Measurements from ENCODE around the gene INO80.
"Not testable (repeated sequence)": the region's sequence is repeated elsewhere in the genome, so short reads cannot be mapped to it uniquely, and the experiment has no call there.

The INO80 gene, protein sequence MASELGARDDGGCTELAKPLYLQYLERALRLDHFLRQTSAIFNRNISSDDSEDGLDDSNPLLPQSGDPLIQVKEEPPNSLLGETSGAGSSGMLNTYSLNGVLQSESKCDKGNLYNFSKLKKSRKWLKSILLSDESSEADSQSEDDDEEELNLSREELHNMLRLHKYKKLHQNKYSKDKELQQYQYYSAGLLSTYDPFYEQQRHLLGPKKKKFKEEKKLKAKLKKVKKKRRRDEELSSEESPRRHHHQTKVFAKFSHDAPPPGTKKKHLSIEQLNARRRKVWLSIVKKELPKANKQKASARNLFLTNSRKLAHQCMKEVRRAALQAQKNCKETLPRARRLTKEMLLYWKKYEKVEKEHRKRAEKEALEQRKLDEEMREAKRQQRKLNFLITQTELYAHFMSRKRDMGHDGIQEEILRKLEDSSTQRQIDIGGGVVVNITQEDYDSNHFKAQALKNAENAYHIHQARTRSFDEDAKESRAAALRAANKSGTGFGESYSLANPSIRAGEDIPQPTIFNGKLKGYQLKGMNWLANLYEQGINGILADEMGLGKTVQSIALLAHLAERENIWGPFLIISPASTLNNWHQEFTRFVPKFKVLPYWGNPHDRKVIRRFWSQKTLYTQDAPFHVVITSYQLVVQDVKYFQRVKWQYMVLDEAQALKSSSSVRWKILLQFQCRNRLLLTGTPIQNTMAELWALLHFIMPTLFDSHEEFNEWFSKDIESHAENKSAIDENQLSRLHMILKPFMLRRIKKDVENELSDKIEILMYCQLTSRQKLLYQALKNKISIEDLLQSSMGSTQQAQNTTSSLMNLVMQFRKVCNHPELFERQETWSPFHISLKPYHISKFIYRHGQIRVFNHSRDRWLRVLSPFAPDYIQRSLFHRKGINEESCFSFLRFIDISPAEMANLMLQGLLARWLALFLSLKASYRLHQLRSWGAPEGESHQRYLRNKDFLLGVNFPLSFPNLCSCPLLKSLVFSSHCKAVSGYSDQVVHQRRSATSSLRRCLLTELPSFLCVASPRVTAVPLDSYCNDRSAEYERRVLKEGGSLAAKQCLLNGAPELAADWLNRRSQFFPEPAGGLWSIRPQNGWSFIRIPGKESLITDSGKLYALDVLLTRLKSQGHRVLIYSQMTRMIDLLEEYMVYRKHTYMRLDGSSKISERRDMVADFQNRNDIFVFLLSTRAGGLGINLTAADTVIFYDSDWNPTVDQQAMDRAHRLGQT (N-terminal part only)

GRCh38 chr15:41116116-41116961 lies at the start of gene INO80:
Gene INO80, minus strand, starts transcription at chr15:41116280. Its CDS starts 19,970 bp downstream, at chr15:41096310.
- peak; percentile 96 for DNase-seq (ENCODE audit: low spot score)

DNA sequence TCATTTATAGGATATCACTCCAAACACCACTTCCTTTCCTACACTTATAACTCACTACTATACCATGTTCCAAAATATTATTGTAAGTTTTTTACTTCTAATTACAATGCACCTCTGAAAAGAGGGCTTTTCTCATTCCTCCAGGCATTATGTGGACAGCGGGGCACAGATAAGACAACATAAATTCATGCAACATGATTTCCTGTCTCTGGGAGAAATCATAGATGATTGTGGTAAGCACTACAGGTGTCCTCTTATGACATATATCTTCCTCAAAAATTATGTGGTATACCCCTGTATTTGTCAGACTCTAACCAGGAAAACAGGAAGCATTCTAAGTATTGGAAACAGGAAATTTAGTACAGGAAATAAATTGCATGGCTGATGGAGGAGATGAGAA lies 45.7 kb upstream of the INO80 start:
- no peak for DNase-seq (ENCODE audit: low spot score)

DNA sequence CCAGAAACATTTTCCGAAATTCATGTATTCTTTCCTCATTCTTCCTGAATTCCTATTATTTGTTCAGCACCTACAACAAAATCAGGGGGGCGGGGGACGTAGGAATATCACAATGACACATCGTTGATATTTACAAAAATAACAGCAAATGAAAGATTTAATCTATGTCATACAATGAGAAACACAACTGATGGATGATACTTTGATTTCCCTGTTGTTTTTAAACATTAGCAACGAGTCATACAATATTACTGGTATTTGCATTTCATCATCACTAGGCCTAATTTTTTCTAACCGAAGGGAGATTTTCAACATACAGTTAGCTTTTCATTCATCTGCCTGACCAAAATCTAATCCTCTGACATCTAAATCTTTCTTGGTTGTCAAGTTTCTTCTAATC lies 45.3 kb upstream of the INO80 start:
- DNase-seq (ENCODE audit: low spot score): no peak

DNA sequence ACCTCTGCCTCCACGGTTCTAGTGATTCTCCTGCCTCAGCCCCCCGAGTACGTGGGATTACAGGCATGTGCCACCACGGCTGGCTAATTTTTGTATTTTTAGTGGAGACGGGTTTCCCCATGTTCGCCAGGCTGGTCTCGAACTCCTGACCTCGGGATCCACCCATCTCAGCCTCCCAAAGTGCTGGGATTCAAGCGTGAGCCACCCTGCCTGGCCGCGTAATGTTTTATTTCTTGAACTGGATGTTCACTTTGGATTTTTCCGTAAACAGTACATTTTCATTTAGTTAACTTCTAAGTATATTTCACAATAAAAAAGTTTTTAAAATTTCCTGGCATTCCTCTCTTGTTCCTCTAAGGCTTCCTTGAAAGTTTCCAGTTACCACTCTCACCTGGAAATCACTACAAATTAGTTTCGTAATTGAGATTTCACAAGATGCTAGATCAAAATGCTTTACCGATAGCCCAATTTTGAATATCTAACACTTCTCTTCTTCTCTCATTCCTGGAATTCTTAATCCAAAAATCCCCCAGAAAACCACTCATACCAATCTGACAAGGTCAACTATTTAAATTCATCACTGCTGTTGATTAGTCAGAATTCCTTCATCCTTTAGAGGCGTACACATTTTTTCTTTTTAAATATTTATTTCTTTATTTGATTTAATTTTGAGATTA lies 44.7 kb upstream of the INO80 start:
- no peak for DNase-seq (ENCODE audit: low spot score)

DNA sequence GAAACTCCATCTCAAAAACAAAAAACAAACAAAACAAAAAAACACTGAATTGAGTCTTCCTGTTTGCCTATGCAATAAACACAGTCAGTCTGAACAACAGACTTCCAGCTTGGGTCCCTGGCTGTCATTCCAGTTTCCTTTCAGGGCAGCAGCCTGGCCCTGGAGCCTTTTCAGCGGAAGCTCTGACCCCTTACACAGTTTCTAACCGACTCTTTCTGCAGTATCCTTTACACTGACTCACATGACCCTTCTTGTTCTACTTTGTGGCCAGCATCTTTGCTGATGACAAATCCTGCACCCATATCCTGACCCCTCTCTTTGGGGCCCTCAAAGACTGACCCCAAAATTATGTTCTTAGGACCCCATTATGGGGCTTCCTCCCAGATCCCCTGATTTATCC lies 38.3 kb upstream of the INO80 start:
- DNase-seq (ENCODE audit: low spot score): no peak

DNA sequence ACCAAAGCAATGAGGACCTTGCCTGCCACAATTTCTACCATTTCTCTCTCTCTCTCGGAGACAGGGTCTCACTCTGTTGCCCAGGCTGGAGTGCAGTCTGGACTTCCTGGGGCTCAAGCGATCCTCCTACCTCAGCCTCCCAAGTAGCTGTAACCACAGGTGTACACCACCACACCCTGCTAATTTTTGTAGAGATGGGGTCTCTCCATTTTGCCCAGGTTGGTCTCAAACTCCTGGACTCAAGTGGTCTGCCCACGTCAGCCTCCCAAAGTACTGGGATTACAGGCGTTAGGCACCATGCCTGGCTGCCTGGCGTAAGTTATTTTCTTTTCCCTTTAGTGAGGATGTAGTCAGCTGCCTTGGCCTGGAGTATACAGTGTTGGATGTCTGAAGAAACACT lies 37.7 kb upstream of the INO80 start:
- no peak for DNase-seq (ENCODE audit: low spot score)

GRCh38 chr15:41151451-41152005 lies 35.4 kb upstream of the INO80 start:
- no peak for DNase-seq (ENCODE audit: low spot score)

- DNase-seq (ENCODE audit: low spot score): no peak
Observed at GRCh38 chr15:41150279-41150678, 34.2 kb upstream of the INO80 start.

- no peak for DNase-seq (ENCODE audit: low spot score)
Observed at GRCh38 chr15:41148065-41148464, 32.0 kb upstream of the INO80 start.

GRCh38 chr15:41139619-41140018 lies 23.5 kb upstream of the INO80 start:
- DNase-seq (ENCODE audit: low spot score): no peak

- DNase-seq (ENCODE audit: low spot score): not testable (repeated sequence)
Observed at GRCh38 chr15:41139112-41139511, 23.0 kb upstream of the INO80 start.

DNA sequence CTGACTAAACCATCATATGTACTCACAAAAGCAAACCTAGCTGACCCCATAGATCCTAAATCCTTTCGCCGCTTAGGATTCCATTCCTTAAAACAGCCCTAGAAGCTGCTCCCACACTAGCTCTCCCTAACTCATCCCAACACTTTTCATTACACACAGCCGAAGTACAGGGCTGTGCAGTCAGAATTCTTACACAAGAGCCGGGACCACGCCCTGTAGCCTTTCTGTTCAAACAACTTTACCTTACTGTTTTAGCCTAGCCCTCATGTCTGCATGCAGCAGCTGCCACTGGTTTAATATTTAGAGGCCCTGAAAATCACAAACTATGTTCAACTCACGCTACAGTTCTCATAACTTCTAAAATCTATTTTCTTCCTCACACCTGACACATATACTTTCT lies 19.5 kb upstream of the INO80 start:
- not testable (repeated sequence) for DNase-seq (ENCODE audit: low spot score)

DNA sequence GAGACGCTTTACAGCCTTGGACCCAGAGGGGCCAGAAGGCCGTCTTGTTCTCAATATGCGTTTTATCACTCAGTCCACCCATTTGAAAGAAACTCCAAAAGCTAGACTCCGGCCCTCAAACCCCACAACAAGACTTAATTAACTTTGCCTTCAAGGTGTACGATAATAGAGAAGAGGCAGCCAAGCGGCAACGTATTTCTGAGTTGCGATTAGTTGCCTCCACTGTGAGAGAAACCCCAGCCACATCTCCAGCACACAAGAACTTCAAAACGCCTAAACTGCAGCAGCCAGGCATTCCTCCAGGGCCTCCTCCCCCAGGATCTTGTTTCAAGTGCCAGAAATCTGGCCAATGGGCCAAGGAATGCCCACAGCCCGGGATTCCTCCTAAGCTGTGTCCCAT lies 17.4 kb upstream of the INO80 start:
- no peak for DNase-seq (ENCODE audit: low spot score)

- DNase-seq (ENCODE audit: low spot score): not testable (repeated sequence)
Observed at GRCh38 chr15:41132094-41132493, 16.0 kb upstream of the INO80 start.

- no peak for DNase-seq (ENCODE audit: low spot score)
Observed at GRCh38 chr15:41128174-41128902, 12.3 kb upstream of the INO80 start.

DNA sequence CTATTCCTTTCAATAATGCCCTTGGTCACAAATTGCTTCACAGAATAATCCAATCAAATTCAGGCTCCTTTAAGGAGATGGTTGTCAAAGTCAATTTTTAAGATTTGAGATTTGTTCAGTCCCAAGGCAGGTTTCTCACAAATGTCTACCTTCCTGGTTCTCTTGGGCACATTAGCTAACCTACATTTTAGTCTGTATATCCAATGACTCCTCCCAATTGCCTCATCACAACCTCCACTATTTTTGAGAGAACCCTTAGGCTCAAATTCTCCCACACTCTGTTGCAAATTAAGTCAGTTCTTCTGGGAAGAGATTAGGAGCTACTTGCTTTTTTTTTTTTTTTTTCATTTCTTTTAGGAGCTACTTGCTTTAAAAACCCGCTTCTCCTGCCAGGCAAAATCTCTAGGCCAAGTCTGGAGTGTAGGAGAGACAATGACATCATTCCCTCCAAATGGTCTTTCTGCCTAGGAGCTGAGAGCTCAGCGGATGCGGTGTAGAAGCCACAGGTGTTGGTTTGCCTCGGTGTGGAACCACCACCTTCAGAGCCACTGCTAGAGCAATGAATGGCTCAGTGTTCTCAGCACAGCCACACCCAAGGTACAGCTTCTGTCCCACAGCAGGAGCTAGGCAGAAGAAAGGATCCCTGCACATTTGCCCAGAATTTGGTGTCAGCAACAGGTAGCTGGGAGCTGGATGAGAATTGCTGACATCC lies 10.0 kb upstream of the INO80 start:
- no peak for DNase-seq (ENCODE audit: low spot score)

DNA sequence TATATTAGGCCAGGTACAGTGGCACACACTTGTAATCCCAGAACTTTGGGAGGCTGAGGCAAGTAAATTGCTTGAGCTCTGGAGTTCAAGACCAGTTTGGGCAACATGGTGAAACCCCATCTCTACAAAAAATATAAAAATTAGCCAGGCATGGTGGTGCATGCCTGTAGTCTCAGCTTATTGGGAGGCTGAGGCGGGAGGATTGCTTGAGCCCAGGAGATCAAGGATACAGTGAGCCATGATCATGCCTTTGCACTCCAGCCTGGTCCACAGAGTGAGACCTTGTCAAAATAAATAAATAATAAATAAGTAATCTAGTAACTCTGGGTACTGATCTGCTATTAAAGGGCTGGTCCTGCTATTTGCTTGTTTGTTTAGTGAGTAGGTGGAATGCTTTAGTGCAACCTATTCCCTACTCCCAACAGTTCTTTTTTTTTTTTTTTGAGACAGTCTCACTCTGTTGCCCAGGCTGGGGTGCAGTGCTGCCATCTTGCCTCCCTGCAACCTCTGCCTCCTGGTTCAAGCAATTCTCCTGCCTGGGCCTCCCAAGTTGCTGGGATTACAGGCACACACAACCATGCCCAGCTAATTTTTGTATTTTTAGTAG lies 9.1 kb upstream of the INO80 start:
- DNase-seq (ENCODE audit: low spot score): no peak

DNA sequence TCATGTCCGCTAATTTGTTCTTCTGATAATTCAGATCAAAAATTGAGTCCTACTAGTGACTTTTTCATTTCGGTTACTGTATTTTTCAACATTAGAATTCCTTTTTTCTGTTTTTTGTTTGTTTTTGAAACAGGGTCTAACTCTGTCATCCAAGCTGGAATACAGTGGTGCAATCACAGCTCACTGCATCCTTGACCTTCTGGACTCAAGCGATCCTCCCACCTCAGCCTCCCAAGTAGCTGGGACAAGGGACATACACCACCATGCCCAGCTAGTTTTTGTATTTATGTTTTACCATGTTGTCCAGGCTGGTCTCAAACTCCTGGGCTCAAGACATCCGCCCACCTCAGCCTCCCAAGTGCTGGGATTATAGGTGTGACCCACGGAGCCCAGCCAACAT lies 8.0 kb upstream of the INO80 start:
- DNase-seq (ENCODE audit: low spot score): no peak

- DNase-seq (ENCODE audit: low spot score): no peak
Observed at GRCh38 chr15:41122849-41123248, 6.8 kb upstream of the INO80 start.

All from CD4-positive, alpha-beta T cell treated with Interleukin-15 for 4 hours (primary cell).